Measurements from ENCODE around the gene RABGGTA.

- TF ChIP-seq, protein P1, sequence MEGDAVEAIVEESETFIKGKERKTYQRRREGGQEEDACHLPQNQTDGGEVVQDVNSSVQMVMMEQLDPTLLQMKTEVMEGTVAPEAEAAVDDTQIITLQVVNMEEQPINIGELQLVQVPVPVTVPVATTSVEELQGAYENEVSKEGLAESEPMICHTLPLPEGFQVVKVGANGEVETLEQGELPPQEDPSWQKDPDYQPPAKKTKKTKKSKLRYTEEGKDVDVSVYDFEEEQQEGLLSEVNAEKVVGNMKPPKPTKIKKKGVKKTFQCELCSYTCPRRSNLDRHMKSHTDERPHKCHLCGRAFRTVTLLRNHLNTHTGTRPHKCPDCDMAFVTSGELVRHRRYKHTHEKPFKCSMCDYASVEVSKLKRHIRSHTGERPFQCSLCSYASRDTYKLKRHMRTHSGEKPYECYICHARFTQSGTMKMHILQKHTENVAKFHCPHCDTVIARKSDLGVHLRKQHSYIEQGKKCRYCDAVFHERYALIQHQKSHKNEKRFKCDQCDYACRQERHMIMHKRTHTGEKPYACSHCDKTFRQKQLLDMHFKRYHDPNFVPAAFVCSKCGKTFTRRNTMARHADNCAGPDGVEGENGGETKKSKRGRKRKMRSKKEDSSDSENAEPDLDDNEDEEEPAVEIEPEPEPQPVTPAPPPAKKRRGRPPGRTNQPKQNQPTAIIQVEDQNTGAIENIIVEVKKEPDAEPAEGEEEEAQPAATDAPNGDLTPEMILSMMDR (IDR thresholded peaks at IDR 0.05): no peak
- TF ChIP-seq EZH2 (IDR thresholded peaks at IDR 0.05; ENCODE audit: borderline replicate concordance, insufficient read depth, low read depth, low read length, poor library complexity, severe bottlenecking): no peak
These were observed 10.6 kb downstream of the RABGGTA start for GRCh38 chr14:24260780-24261157.
